GM06990 (cell line): ENCODE data around the gene PLRG1.

Experiments used
- DNase-seq: peaks from one replicate; pipeline ENCODE4 v3.0.0-alpha.2; 2011; ENCODE audit not compliant: insufficient read length; ENCODE audit errors: extremely low read depth
- H3K27me3 ChIP-seq: replicated peaks from 2 replicates; pipeline ENCODE4 v1.6.0; 2011; ENCODE audit warnings: low read length; ENCODE audit not compliant: control insufficient read depth, insufficient read depth
- H3K36me3 ChIP-seq: 2 replicates; pipeline ENCODE4 v1.5.1; 2011; ENCODE audit warnings: low read length; ENCODE audit not compliant: control insufficient read depth, insufficient read depth
- H3K4me3 ChIP-seq: replicated peaks from 2 replicates; pipeline ENCODE4 v1.5.1; 2011; ENCODE audit warnings: low read depth, mild to moderate bottlenecking, control low read depth, low read length
- TF ChIP-seq, protein P1 (sequence below): IDR thresholded peaks from 2 replicates; pipeline ENCODE4 v1.5.1; 2011; ENCODE audit warnings: low read length, control low read depth, mild to moderate bottlenecking, inconsistent platforms; ENCODE audit not compliant: insufficient read depth, poor library complexity, severe bottlenecking

Gene PLRG1

DNA sequence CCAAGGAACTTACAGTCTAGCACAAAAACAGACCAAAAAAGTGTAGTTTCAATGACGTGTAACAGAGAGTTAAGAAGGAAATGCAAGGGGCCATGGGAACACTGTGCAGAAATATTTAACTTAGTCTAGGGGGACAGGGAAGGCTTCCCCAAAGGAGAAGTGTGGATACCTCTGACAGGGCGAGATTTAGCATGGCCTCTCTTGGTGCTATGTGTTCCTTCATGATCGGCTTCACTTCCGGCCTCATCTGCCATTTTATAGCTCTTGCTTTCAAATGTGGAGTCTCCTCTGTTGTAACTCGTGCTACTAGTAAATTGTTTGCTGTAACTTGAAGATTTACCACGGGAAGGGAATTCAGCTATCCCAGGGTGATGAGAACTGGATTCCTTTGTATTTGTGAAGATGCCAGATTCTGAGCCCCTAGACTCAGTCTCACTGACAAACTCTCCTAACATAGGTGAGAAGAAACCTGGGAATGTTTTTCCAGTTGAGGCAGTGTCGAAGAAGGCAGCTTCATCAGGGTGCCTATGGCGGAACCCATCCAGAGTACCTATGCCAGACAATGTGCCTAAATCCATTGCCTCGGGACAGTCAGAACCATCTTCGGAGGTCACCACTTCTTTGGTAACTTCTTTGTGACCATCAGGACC, 35.3 kb upstream of the PLRG1 start:
- Histone ChIP-seq H3K27me3 (no peaks in the 10 kb centered on the region; the same call in 1 of the 2 replicates), H3K4me3 (no peak overlapping the region), H3K36me3 (no peaks in the 10 kb centered on the region)
- DNase-seq, result no peak
- TF ChIP-seq, protein P1, sequence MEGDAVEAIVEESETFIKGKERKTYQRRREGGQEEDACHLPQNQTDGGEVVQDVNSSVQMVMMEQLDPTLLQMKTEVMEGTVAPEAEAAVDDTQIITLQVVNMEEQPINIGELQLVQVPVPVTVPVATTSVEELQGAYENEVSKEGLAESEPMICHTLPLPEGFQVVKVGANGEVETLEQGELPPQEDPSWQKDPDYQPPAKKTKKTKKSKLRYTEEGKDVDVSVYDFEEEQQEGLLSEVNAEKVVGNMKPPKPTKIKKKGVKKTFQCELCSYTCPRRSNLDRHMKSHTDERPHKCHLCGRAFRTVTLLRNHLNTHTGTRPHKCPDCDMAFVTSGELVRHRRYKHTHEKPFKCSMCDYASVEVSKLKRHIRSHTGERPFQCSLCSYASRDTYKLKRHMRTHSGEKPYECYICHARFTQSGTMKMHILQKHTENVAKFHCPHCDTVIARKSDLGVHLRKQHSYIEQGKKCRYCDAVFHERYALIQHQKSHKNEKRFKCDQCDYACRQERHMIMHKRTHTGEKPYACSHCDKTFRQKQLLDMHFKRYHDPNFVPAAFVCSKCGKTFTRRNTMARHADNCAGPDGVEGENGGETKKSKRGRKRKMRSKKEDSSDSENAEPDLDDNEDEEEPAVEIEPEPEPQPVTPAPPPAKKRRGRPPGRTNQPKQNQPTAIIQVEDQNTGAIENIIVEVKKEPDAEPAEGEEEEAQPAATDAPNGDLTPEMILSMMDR, result no peak

DNA sequence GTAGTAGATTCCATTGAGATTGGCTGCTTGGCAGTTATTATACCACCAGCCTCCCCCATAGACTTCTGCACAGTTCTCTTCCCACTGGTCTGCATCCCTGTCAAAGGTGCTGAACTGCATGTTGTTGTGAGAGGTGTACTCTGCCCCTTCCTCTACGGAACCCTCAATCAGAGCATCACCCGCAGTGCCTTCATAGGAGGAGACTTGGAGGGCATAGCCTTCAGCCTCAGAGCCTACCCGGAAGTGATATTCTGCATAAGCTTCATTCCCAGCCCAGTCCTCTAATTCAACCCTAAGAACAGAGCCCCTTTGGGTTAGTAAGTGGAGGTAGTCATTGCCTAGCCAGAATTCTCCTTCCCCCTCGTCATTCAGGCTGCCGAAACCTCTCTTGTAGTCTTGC, 34.1 kb upstream of the PLRG1 start:
- TF ChIP-seq, protein P1, result no peak
- H3K27me3 ChIP-seq, result no peaks in the 10 kb centered on the region

DNA sequence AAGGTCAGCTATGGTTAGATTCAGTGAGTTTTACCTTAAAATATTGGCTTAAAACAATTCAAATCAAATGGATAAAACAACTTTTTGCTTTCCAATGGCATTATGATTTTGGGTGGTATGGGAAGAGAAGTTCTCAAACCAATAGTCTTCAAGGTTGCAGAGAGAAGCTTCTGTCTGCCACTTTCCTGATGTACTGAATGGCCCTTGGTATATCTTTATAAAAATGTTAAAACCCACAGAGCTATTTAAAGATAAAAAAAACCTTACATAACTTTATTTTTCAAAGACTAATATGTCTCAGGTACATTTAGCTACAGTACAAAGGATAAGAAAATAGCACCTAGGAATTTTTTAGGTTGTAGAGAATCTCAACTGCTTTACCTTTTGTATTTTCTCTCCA, 33.5 kb upstream of the PLRG1 start:
- TF ChIP-seq, protein P1, result no peak
- no peaks in the 10 kb centered on the region for H3K27me3 ChIP-seq
- no peak for DNase-seq
- no peaks in the 10 kb centered on the region for H3K36me3 ChIP-seq
- H3K4me3 ChIP-seq, result no peak overlapping the region

More for the DNA sequence above, 34.1 kb upstream of the PLRG1 start:
- no peak overlapping the region for H3K4me3 ChIP-seq
- no peak for DNase-seq
- H3K36me3 ChIP-seq, result no peaks in the 10 kb centered on the region

DNA sequence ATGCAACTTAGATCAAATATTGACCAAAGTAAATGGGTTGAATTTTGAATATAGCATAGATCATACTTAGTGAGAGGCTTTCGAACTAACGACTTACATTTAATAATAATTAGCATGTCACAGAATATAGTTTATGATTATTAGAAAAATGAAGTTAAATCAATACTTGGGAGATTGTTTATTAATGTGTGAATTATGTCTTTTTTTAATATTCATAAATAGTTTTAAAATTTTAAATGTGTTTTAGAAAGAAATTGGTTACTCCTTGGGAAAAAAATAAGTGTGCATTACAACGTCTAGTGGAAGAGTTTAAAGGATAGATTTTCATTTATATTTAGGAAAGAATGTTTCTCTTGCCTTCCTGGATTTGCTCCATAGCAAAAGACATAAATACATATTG, 33.0 kb upstream of the PLRG1 start:
- DNase-seq, result no peak
- TF ChIP-seq, protein P1, result no peak
- Histone ChIP-seq H3K36me3 (no peaks in the 10 kb centered on the region), H3K4me3 (no peak overlapping the region), H3K27me3 (no peaks in the 10 kb centered on the region)

DNA sequence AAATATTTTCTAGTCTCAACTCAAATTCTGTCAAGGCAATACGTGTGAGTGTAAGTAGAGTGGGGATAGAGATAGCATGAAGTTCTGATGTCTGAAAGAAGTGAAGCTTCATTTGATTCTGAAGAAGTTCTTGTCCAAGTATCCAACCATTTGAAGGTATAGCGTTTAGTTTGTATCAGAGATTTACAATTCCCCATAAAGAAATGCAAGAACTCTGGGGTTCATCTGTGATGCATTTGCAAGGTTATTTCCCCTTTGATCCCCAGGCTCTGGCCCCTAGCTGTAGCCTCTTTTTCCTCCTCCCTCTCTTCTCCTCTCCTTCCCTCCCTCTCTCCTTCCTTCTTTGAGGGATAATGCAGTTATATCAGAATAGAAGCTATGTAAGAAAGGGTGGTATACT, 32.5 kb upstream of the PLRG1 start:
- DNase-seq, result no peak
- Histone ChIP-seq H3K27me3 (no peaks in the 10 kb centered on the region), H3K4me3 (no peak overlapping the region), H3K36me3 (no peaks in the 10 kb centered on the region)
- TF ChIP-seq, protein P1, result no peak

DNA sequence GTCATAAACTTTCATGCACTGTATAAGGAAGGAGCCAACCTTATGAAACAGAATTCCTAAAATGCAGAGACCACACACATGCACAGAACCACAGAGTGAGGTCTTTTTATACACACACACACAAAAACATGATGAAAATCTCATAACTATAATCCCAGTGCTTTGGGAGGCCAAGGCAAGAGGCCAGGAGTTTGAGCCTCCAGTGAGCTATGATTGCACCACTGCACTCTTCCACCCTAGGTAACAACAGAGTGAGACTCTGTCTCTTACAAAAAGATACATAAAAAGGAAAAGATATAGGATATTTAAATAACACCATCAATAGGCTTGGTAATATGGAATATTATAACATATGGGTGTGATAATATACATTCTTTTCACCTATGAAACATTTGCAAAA, 29.7 kb upstream of the PLRG1 start:
- Histone ChIP-seq H3K36me3 (no peaks in the 10 kb centered on the region), H3K4me3 (no peak overlapping the region), H3K27me3 (no peaks in the 10 kb centered on the region)
- TF ChIP-seq, protein P1, result no peak
- DNase-seq, result no peak
